Erythroblast (primary cell): ENCODE data around the gene UBAP2.

ENCODE experiments used
- GATA1 ChIP-seq: IDR thresholded peaks from 2 replicates; pipeline ENCODE4 v1.6.1; 2011; ENCODE audit warnings: low read depth, mild to moderate bottlenecking, control low read depth, low read length, moderate library complexity
- POLR2A ChIP-seq: IDR thresholded peaks from 2 replicates; pipeline ENCODE4 v1.6.1; 2011; ENCODE audit warnings: mild to moderate bottlenecking, low read length

- TF ChIP-seq POLR2A (no peak), GATA1 (no peak)
Observed at GRCh38 chr9:34096751-34097150, 48.1 kb upstream of the UBAP2 start.
